Hepatocyte (in vitro differentiated cells): ENCODE data around the gene ADAMTS19.

Experiments used
- CTCF ChIP-seq: fragments of 200-600 bp; sonication (generic); IDR thresholded peaks from 2 replicates; pipeline ENCODE4 v1.5.1; 2016; ENCODE audit warnings: antibody characterized with exemption, mild to moderate bottlenecking; ENCODE audit not compliant: poor library complexity
- EZH2 ChIP-seq: fragments of 200-600 bp; sonication (generic); IDR thresholded peaks from 2 replicates; pipeline ENCODE4 v1.6.1; 2016; ENCODE audit warnings: antibody characterized with exemption, mild to moderate bottlenecking, borderline replicate concordance

GRCh38 chr5:129718471-129719090 lies 258.5 kb downstream of the ADAMTS19 start:
- TF ChIP-seq CTCF (no peak), EZH2 (no peak)
